Retina (tissue), 1 donor: ENCODE data around the gene NLGN1.
"Not testable (repeated sequence)": the region's sequence is repeated elsewhere in the genome, so short reads cannot be mapped to it uniquely, and the experiment has no call there.

Experiments
- DNase-seq: peaks from one replicate; pipeline ENCODE4 v3.0.0-alpha.2; 2016

The NLGN1 gene

DNA sequence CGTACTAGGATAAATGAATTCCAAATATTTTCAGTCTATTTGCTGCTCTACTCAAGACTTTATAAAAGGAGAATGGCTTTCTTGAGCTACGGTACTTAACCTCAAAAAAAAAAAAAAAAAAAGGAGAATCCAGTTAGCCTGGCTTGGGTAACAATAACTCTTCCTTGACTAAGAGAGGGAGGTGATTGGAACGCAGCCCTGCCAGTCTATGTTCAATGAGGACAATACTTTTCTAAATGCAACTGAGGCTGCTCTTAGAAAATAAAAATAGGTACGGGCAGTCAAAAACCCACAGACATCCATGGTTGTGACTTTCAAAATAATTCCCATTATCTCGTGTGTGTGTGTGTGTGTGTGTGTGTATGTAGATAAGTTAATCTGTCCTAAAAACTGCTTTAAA, 799.9 kb downstream of the NLGN1 start:
- no peak for DNase-seq

DNA sequence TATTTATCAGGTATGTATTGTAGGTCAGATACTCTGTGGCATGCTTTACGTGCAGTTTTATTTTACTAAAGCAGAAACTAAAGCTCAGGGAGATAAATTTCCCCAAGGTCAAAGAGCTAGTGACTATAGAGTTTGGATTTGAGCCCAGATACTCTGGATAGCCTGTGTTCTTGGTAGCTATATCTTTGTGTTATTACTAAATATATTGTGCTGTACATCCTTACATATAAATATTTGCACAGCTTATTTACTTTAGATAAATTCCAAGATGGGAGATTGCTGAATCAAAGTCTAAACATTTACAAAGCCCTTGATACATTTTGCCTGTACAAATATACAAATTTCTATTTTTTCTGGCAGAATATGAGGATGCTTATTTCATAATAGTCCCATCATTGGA, 800.7 kb downstream of the NLGN1 start:
- DNase-seq: no peak

DNA sequence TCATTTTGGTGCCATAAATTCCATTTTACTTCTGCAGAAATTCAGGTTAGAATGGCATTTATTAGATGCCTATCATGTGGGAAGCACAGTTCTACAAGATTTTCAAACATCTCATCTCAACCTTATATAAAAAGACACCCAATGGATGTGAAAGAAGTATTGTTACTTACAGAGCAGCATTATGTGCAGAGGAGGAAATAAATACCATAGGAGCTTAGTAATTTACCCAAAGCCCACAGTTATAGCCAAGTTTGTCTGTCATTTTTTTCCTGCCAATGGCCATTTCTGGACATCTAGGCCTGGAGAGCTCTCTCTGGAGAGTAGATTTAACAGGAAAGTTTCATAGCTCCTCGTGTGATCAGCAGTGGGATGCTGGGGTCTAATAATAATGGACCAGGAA, 802.2 kb downstream of the NLGN1 start:
- no peak for DNase-seq

DNA sequence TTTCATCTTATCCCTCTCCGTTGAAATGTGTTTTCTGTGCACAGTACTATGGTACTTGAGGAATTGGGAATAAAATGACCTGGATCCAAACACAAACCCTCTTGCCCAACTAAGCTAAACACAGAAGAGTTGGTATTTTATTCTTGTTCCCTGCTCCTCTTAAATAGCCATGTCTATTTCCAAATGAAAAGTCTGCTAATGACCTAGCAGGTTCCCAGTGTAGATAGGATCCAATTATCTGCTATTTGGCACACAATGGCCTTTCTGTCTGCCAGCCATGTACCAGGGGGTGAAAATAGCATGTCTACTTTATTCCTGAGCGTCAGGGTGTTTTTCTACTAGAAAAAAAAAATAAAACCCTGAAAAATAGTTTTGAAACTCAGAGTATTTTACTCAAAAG, 804.6 kb downstream of the NLGN1 start:
- peak; percentile 32 for DNase-seq

DNA sequence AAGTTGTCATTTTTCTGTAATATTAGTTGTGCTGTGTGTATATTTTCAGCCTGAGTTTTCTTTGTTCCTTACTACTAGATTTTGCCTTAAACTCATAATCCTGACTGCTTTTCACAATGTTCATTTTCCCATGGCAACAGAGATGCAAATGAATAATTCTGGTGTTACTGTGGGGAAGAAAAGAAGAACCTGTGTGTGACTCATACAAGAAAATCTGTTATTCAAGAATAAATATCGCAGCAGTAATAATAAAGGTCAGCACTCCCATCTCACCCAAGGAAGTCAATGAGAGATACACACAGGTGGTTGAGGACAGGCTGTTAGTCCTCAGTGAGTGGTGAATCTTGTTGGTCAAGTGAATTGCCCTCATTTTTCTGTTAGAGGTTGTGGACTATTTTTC, 805.0 kb downstream of the NLGN1 start:
- no peak for DNase-seq

DNA sequence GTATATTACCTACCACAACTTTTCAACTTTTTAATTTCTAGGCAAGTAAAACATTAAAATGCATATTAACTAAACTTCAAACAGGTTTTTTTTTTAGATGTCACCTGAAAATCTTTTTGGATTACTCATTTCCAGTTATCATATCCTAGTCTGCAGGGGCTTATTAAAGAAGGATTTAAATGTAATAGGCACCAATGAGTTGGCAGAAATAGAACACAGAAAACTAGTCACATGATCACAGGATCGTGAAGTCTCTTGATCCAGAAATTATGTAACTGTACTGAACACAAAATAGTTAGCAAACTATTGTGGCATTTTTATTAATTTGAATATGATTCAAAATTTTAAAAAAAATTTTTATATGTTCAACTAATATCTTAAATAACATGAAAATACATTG, 807.2 kb downstream of the NLGN1 start:
- DNase-seq: no peak

DNA sequence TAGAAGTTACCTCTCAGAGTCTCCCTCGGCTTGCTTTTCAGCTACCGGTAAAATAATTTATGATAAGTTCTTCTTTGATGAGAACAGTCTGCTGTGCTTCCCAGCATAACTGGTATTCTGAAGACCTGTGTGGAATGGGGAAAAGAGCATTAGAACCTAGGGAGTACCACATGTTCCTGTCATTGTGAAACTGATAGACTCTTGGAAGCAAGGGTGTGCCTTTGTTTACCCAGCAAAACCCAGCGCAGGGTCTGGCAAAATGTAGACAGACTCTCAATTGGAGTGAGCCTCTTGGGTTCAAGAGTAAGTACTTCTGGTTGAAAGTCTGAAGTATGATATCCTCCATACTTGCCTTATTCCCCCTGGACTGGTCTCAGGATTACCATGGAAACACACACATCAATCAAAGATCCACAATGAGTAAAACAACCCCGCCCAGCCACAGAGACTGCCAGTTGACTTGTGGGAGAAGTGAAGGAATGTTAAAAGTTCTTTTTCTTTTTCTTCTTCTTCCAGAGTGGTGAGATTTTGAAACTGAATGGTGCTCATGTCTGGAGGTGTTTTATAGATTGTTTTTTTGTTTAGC, 809.2 kb downstream of the NLGN1 start:
- no peak for DNase-seq

DNA sequence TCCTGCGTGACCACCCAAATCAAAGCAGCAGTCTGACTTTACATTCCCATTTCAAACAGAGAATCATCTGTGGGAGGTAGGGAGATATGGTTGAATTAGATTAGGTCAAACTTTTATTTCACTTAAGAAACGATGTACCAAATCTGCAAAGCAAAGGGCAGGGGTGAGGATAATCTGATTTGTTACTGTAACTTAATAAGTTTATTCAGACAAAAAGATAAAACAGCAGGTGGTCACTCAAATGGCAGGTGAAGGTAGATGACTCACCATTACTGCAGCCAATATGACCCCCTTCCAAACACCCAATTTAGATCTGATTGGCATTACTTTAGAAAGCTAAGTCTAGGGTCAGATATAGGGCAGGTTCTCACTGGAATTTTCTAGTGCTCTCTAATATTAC, 810.6 kb downstream of the NLGN1 start:
- DNase-seq: no peak

DNA sequence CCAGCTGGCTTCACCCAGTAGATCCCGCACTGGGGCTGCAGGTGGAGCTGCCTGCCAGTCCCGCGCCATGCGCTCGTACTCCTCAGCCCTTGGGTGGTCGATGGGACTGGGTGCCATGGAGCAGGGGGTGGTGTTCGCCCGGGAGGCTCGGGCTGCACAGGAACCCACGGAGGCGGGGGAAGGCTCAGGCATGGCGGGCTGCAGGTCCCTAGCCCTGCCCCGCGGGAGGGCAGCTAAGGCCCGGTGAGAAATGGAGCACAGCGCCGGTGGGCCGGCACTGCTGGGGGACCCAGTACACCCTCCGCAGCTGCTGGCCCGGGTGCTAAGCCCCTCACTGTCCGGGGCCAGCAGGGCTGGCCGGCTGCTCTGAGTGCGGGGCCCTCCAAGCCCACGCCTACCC, 814.4 kb downstream of the NLGN1 start:
- not testable (repeated sequence) for DNase-seq

DNA sequence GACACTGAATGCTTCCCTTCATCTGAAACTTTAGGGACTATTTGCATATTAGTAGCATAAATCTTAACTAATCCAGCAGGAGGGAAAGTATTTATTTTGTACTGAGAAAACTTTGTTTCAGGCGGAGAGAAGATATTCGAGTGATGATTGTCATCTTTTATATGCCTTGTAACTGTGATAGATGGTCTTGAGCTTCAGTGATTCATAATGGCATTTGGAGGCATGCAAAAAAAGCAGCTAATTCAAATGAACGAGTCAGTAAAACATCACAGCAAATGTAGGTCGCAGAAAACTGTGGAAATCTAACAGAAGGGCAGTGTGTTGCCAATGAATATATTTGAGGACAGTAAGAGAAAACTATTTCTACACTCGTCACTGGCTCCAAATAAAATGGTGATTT, 817.9 kb downstream of the NLGN1 start:
- DNase-seq: no peak

DNA sequence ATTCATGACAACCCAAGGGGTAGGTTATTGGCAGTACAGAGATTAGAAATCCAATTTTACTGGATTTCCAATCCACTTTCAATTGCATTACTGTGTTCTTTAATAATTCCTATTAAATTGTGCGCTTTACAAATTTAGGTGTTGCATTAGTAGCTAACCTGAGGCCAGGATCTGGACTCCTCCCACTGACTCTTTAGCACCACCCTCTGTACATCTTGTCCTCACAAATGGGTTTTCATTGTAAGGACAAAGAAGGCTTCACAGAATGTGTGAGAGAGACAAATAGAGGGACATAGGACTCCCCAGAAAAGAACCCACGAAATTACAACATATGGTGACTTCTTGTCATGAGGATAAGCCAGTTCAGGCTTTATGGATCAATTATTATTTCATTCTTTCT, 818.5 kb downstream of the NLGN1 start:
- no peak for DNase-seq

DNA sequence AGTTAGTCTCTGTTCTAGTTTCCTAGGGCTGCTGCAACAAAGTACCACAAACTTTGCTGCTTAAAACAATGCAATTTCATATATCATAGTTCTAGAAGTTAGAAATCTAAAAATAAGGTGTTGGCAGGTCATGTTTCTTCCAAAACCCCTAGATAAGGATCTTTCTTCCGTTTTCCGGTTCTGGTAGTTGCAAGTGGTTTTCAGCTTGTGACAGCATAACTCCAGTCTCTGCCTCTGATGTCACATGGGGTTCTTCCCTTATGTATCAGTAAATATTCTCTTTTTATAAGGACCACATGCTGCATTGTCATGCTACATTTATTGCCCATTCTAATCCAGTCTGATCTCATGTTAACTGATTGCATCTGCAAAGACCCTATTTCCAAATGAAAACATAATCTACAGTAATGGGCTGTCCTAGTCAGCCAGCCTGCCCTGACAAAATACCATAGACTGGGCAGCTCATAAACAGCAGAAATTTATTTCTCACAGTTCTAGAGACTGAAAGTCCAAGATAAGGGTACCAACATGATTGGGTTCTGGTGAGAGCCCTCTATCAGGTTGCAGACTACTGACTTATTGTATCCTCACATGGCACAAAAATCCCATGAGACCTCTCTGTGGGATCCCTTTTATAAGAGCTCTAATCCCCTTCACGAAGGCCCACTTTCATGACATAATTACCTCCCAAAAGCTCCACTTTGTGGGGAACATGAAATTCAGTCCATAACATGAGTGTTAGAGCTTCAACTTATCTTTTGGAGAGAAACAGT, 819.6 kb downstream of the NLGN1 start:
- DNase-seq: no peak

DNA sequence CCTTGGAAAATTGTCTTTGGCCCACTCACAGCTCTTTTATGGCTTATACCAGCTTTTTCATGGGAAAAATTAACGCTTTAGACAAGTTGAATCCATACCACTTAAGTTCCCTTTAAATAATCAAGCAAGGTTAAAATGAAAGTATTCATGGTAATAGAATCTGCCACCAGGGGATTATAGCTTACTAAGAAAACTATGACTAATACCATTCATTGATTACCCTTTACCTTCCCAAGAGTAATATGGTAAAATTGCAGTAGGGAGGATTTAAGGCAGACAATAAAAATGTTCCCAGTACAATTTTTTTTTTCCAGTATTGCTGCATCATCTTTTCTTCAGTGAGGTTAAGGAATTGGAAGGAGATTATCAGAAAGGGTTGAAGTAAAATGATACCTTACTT, 820.5 kb downstream of the NLGN1 start:
- no peak for DNase-seq

DNA sequence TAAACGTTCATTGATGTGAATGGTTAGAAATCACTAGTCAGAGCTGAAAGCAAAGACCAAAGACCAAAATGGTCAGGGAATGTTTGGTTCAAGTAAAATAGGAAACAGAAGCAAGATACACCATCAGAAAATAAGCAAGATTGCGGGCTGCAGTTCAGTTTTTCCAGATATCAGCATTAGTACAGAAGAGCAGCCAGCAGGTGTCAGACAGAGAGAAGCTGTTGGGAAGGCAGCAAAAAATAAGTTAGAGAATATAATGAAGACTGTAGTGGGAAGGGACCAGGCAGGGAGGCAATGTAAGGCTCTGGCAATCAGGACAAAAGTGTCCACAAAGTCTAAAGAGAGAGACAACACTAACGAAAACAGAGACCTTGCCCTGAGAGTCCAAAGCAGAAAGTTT, 822.2 kb downstream of the NLGN1 start:
- no peak for DNase-seq

DNA sequence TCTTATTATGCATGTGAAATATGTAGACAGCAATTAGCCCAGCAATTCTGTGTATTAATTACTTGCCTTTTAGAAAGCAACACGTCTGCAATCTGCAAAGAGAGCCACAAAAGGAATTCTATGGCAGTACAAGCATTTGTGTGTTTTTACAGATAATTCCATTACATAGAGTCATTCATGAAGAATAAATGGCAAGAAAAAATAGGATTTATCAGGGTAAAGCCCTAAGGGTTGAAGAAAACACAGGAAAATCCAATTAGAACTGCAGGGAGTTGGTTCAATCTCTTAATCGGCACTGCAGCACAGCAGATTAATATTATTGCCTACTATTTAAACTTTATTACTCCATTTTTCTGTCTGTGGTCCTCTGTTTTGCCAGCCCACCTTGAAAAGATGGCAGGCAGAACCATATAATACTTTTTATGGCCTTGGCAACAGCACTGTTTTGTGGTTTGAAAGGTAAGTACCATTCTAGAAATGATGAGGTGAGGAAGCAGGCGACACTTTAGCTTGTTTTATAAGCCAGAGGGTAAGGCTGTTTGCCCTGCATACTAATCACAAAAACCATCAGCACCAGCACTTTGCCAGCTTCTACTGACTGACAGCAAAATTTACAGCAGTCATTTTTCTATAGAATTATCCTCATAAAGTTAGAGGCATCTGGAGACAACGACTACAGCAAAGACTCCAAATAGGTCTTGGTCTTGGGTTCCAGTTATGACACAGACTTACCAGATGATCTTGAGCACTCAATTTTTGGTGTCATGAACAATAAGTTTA, 823.4 kb downstream of the NLGN1 start:
- DNase-seq: no peak

DNA sequence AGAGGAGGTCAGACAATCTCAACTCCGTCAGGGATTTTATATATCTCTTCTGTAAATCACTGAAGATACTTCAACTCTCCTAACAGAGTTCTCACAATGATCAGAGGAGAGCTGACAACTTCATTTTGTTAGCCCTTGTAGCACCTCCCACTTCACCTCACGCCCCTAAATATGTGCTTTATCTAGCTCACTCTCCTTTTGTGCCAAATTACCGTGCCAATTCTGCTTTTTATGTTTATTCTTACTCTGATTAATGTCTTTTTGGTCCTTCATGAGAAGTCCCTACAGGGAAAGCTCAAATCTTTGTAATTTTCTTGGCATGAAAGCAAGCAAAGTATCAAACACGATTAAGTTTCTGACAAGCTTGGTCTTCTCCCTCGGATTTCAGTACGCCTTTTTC, 825.5 kb downstream of the NLGN1 start:
- no peak for DNase-seq

DNA sequence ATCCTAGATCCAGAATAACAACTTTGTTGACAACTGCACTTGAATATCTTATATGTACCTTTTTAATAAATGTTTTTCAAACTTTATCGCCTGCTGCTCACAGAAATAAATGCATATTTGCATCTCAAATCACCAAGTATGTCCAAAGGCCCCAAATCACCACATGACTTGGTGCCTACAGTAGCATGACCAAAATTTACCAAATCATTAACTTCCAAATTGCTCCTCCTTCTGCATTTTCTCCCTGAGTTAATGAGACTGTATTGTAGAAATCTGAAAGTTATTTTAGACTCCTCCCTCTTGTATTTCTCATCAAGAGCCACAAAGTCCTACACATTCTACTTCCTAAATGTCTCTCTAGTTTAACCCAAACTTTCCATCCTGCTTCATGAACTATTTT, 826.1 kb downstream of the NLGN1 start:
- DNase-seq: no peak

DNA sequence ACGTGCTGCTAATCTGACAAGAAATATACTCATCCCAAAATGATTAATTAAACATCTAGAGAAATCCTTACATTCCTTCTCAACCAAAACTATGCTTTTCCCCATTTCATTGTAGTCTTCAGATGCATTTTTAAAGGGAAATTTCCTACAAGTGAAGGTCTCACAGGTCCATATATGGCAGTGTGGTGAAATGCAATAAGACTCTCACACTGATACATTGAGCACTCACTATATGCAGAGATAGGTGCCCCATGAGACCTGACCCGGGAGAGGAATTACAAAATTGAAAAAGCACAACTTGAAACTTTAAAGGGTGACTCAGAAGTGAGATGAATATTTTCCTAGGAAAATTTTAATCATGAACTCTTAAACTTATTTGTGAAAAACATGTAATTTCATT, 832.4 kb downstream of the NLGN1 start:
- no peak for DNase-seq

DNA sequence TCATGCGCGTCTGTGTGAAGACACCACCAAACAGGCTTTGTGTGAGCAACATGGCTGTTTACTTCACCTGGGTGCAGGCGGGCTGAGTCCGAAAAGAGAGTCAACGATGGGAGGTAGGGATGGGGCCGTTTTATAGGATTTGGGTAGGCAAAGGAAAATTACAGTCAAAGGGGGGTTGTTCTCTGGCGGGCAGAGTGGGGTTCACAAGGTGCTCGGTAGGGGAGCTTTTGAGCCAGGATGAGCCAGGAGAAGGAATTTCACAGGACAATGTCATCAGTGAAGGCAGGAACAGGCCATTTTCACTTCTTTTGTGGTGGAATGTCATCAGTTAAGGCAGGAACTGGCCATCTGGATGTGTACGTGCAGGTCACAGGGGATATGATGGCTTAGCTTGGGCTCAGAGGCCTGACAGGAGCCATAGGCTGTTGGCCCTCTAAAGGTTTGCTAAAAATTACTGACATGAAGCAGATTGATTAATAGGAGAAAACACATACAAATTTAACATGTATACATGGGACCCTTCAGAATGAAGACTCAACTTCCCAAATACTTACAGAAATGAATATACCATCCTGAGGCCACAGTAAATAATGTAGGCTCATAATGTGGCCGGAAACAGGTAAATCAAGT, 834.6 kb downstream of the NLGN1 start:
- not testable (repeated sequence) for DNase-seq

DNA sequence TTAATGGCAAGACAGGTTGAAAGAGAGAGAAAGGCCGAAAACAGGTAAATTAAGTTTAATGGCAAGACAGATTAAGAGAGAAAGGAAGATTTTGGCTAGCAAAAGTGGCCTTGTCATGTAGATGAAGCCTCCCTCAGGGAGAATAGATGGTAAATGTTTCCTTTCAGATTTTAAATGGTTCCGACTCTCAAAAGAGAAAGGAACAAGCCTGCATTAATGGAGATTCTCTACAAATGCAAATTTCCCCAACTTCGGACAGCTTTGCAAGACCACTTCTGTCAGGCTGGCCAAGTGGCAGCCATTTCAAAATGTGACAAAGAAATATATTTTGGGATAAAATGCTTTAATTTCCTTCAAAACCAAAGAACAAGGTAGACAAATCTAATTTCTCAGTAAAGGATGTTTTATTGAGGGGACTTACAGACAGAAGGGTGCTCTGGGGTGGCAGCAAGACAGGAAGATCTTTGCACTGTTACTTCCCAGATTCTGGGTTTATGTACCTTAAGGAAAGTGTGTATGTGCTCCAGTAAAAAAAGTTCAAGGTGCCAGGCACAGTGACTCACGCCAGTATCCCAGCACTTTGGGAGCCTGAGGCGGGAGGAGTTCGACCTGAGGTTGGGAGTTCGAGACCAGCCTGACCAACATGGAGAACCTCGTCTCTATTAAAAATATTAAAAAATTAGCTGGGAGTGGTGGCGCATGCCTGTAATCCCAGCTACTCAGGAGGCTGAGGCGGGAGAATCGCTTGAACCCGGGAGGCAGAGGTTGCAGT, 835.3 kb downstream of the NLGN1 start:
- DNase-seq: no peak

DNA sequence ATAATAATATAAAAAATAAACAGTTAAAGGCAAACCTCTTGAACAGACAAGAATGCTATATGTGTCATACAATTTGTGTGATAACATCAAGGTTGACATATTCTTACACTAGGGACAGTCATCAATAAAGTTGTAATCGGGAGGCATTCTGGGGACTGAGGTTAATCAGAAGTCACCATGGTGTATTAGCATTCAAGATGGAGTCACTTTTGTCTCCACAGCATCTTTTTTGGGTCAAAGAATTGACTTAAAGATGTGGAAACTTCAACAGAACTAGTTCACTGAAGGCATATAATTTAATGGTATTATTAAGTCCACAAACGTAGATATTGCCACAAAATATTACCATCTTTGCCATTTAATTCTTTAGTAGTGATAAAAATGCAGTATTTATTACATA, 836.0 kb downstream of the NLGN1 start:
- no peak for DNase-seq

DNA sequence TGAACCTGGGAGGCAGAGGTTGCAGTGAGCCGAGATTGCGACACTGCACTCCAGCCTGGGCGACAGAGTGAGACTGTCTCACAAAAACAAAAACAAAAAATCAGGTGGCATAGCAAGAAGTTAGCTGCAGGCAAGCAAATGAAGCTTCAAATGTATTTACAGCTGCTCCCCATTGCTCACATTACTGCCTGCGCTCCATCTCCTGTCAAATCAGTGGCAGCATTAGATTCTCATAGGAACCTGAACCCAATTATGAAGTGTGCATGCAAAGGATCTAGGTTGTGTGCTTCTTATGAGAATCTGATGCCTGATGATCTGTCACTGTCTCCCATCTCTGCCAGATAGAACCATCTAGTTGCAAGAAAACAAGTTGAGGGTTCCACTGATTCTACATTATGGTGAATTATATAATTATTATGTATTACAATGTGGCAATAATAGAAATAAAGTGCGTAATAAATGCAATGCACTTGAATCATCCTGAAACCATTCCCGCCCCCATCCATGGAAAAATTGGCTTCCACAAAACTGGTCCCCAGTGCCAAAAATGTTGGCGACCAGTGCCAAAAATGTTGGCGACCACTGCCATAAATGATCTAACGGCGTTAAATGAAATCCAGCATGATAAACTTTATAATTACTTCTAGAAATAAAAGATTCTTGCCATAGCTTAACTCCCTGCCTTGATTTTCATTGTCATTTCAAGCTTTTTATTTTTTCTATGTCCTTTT, 844.9 kb downstream of the NLGN1 start:
- no peak for DNase-seq
